Trophoblast cell (in vitro differentiated cells and primary cell): ENCODE data around the gene TYMP.

Experiments used
- DNase-seq, 2 donors: peaks; one replicate each; pipeline ENCODE4 v3.0.0-alpha.2; 2016
- H2AFZ ChIP-seq: 2 replicates; pipeline ENCODE4 v1.6.1; 2013; ENCODE audit warnings: low read length, moderate library complexity, mild to moderate bottlenecking; ENCODE audit not compliant: insufficient read depth, poor library complexity
- H2AK5ac ChIP-seq: 2 replicates; pipeline ENCODE4 v1.6.1; 2013; ENCODE audit warnings: mild to moderate bottlenecking, low read length
- H2BK120ac ChIP-seq: 2 replicates; pipeline ENCODE4 v1.6.1; 2013; ENCODE audit warnings: low read length, mild to moderate bottlenecking, moderate library complexity; ENCODE audit not compliant: insufficient read depth, poor library complexity
- H2BK12ac ChIP-seq: 2 replicates; pipeline ENCODE4 v1.6.1; 2013; ENCODE audit warnings: mild to moderate bottlenecking, low read length, moderate library complexity
- H2BK5ac ChIP-seq: 2 replicates; pipeline ENCODE4 v1.6.1; 2013; ENCODE audit warnings: low read length, low read depth, moderate library complexity, mild to moderate bottlenecking; ENCODE audit not compliant: poor library complexity
- H3K14ac ChIP-seq: 2 replicates; pipeline ENCODE4 v1.6.1; 2013; ENCODE audit warnings: mild to moderate bottlenecking, low read length
- H3K18ac ChIP-seq: 2 replicates; pipeline ENCODE4 v1.6.1; 2013; ENCODE audit warnings: mild to moderate bottlenecking, low read length
- H3K23ac ChIP-seq: 2 replicates; pipeline ENCODE4 v1.6.1; 2013; ENCODE audit warnings: low read length
- H3K27ac ChIP-seq: 2 replicates; pipeline ENCODE4 v1.5.1; 2013; ENCODE audit warnings: low read depth, mild to moderate bottlenecking, inconsistent platforms, low read length, moderate library complexity
- H3K27me3 ChIP-seq: 2 replicates; pipeline ENCODE4 v1.6.1; 2013; ENCODE audit warnings: inconsistent platforms, mild to moderate bottlenecking, low read length, moderate library complexity; ENCODE audit not compliant: insufficient read depth
- H3K36me3 ChIP-seq, 2 experiments: 1 replicate in 1 of 2; 2 replicates in 1 of 2; pipeline ENCODE4 v1.6.1; 2013; ENCODE audit warnings: low read length in 2 of 2, mild to moderate bottlenecking in 2 of 2, moderate library complexity in 1 of 2; ENCODE audit not compliant: insufficient read depth in 2 of 2, control insufficient read depth in 1 of 2
- H3K4ac ChIP-seq: 2 replicates; pipeline ENCODE4 v1.6.1; 2013; ENCODE audit warnings: low read depth, mild to moderate bottlenecking, low read length, moderate library complexity
- H3K4me1 ChIP-seq, 2 experiments: 1 replicate in 1 of 2; 2 replicates in 1 of 2; pipeline ENCODE4 v1.6.1; 2013; ENCODE audit warnings: low read length in 2 of 2, mild to moderate bottlenecking in 2 of 2, moderate library complexity in 1 of 2; ENCODE audit not compliant: insufficient read depth in 2 of 2, control insufficient read depth in 1 of 2
- H3K4me2 ChIP-seq: 2 replicates; pipeline ENCODE4 v1.6.1; 2013; ENCODE audit warnings: inconsistent platforms, mild to moderate bottlenecking, low read length, moderate library complexity
- H3K4me3 ChIP-seq: 2 replicates; pipeline ENCODE4 v1.5.1; 2013; ENCODE audit warnings: mild to moderate bottlenecking, low read depth, low read length, inconsistent platforms
- H3K79me1 ChIP-seq: one replicate; pipeline ENCODE4 v1.6.1; 2013; ENCODE audit warnings: low read length
- H3K79me2 ChIP-seq: 2 replicates; pipeline ENCODE4 v1.6.1; 2013; ENCODE audit warnings: low read length, mild to moderate bottlenecking; ENCODE audit not compliant: control insufficient read depth, insufficient read depth, poor library complexity
- H3K9ac ChIP-seq: 2 replicates; pipeline ENCODE4 v1.6.1; 2013; ENCODE audit warnings: mild to moderate bottlenecking, low read length
- H3K9me3 ChIP-seq: 2 replicates; pipeline ENCODE4 v1.6.1; 2013; ENCODE audit warnings: low read depth, mild to moderate bottlenecking, control low read depth, inconsistent platforms, low read length; ENCODE audit not compliant: insufficient read depth
- H4K12ac ChIP-seq: 2 replicates; pipeline ENCODE4 v1.6.1; 2013; ENCODE audit warnings: low read depth, mild to moderate bottlenecking, low read length, moderate library complexity
- H4K8ac ChIP-seq: 2 replicates; pipeline ENCODE4 v1.6.1; 2013; ENCODE audit warnings: low read depth, mild to moderate bottlenecking, low read length, moderate library complexity
- H4K91ac ChIP-seq: one replicate; pipeline ENCODE4 v1.6.1; 2013; ENCODE audit warnings: low read depth, mild to moderate bottlenecking, low read length, moderate library complexity
- WGBS: extraction: QIAGEN DNeasy Blood & Tissue Kit; methylation state at CpG from one replicate; pipeline ENCODE4 v1.1.7; 2013; ENCODE audit warnings: missing lambda C conversion rate; ENCODE audit not compliant: insufficient read length, insufficient coverage; ENCODE audit errors: extremely low coverage; 5-methylcytosine and 5-hydroxymethylcytosine counted together

Gene TYMP

GRCh38 chr22:50489363-50490243, 40.2 kb downstream of the TYMP start:
- Histone ChIP-seq H3K4ac (no peak overlapping the region), H2AK5ac (no peak overlapping the region), H3K23ac (no peak overlapping the region), H2BK120ac (no peak overlapping the region), H4K12ac (no peak overlapping the region), H3K36me3 (no peaks in the 10 kb centered on the region), H3K18ac (no peak overlapping the region), H3K4me3 (no peak overlapping the region), H3K4me1 (no peaks in the 10 kb centered on the region), H3K27me3 (no peaks in the 10 kb centered on the region), H4K91ac (no peak overlapping the region), H3K79me2 (no peaks in the 10 kb centered on the region), H3K14ac (no peak overlapping the region), H3K4me2 (no peak overlapping the region), H3K9me3 (no peaks in the 10 kb centered on the region), H3K9ac (no peak overlapping the region), H2AFZ (no peak overlapping the region), H3K79me1 (no peaks in the 10 kb centered on the region), H2BK12ac (no peak overlapping the region), H3K27ac (no peak overlapping the region), H2BK5ac (no peak overlapping the region), H4K8ac (no peak overlapping the region)
- WGBS, result no CpG with 5 or more reads among the region's 31 CpGs
- peak; percentile 51 to 69 for DNase-seq

GRCh38 chr22:50488886-50489285, 40.9 kb downstream of the TYMP start:
- Histone ChIP-seq H2AK5ac (no peak overlapping the region), H3K36me3 (no peaks in the 10 kb centered on the region), H3K27ac (no peak overlapping the region), H4K8ac (no peak overlapping the region), H3K79me1 (no peaks in the 10 kb centered on the region), H3K4ac (no peak overlapping the region), H3K14ac (no peak overlapping the region), H3K27me3 (no peaks in the 10 kb centered on the region), H2BK5ac (no peak overlapping the region), H2BK12ac (no peak overlapping the region), H3K9me3 (no peaks in the 10 kb centered on the region), H4K91ac (no peak overlapping the region), H3K23ac (no peak overlapping the region), H2BK120ac (no peak overlapping the region), H2AFZ (no peak overlapping the region), H3K4me1 (no peaks in the 10 kb centered on the region), H3K79me2 (no peaks in the 10 kb centered on the region), H3K4me2 (no peak overlapping the region), H3K9ac (no peak overlapping the region), H4K12ac (no peak overlapping the region), H3K4me3 (no peak overlapping the region), H3K18ac (no peak overlapping the region)
- no peak for DNase-seq
- no CpG with 5 or more reads among the region's 19 CpGs for WGBS

GRCh38 chr22:50488006-50488677, 41.7 kb downstream of the TYMP start:
- no peaks in the 10 kb centered on the region for H3K79me1 ChIP-seq
- H3K4me3 ChIP-seq, result no peak overlapping the region
- H3K9me3 ChIP-seq, result no peaks in the 10 kb centered on the region
- H3K27ac ChIP-seq, result no peak overlapping the region
- H3K36me3 ChIP-seq, result no peaks in the 10 kb centered on the region
- no peak overlapping the region for H4K91ac ChIP-seq
- H2AK5ac ChIP-seq, result no peak overlapping the region
- no peak overlapping the region for H2BK5ac ChIP-seq
- H3K23ac ChIP-seq, result no peak overlapping the region
- H2AFZ ChIP-seq, result no peak overlapping the region
- no peaks in the 10 kb centered on the region for H3K79me2 ChIP-seq
- no peak overlapping the region for H3K4me2 ChIP-seq
- no peak overlapping the region for H2BK120ac ChIP-seq
- no peaks in the 10 kb centered on the region for H3K4me1 ChIP-seq
- no peak overlapping the region for H3K9ac ChIP-seq
- no peak overlapping the region for H3K18ac ChIP-seq
- no peak overlapping the region for H3K4ac ChIP-seq
- H3K27me3 ChIP-seq, result no peaks in the 10 kb centered on the region
- WGBS, result no CpG with 5 or more reads among the region's 18 CpGs
- H3K14ac ChIP-seq, result no peak overlapping the region
- H2BK12ac ChIP-seq, result no peak overlapping the region
- H4K8ac ChIP-seq, result no peak overlapping the region
- no peak overlapping the region for H4K12ac ChIP-seq
- DNase-seq, result no peak

GRCh38 chr22:50487290-50488005, 42.4 kb downstream of the TYMP start:
- no peak overlapping the region for H3K4ac ChIP-seq
- no peak overlapping the region for H3K4me3 ChIP-seq
- no peak overlapping the region for H3K9ac ChIP-seq
- H4K12ac ChIP-seq, result no peak overlapping the region
- H4K8ac ChIP-seq, result no peak overlapping the region
- H3K18ac ChIP-seq, result no peak overlapping the region
- H2BK5ac ChIP-seq, result no peak overlapping the region
- WGBS, result no CpG with 5 or more reads among the region's 23 CpGs
- no peak overlapping the region for H2AFZ ChIP-seq
- H2BK12ac ChIP-seq, result no peak overlapping the region
- H3K9me3 ChIP-seq, result no peaks in the 10 kb centered on the region
- no peak overlapping the region for H4K91ac ChIP-seq
- H3K4me1 ChIP-seq, result no peaks in the 10 kb centered on the region
- no peak overlapping the region for H3K27ac ChIP-seq
- no peak overlapping the region for H2BK120ac ChIP-seq
- H3K14ac ChIP-seq, result no peak overlapping the region
- H3K36me3 ChIP-seq, result no peaks in the 10 kb centered on the region
- no peaks in the 10 kb centered on the region for H3K27me3 ChIP-seq
- H2AK5ac ChIP-seq, result no peak overlapping the region
- no peak for DNase-seq
- H3K79me1 ChIP-seq, result no peaks in the 10 kb centered on the region
- H3K79me2 ChIP-seq, result no peaks in the 10 kb centered on the region
- H3K23ac ChIP-seq, result no peak overlapping the region
- no peak overlapping the region for H3K4me2 ChIP-seq
